Measurements from ENCODE around the gene TMEM225. TPM values are rescaled to one million over a fixed set of nuclear protein-coding genes. Genes with fewer than 3 reads are reported as not detected.

TMEM225 gene, protein sequence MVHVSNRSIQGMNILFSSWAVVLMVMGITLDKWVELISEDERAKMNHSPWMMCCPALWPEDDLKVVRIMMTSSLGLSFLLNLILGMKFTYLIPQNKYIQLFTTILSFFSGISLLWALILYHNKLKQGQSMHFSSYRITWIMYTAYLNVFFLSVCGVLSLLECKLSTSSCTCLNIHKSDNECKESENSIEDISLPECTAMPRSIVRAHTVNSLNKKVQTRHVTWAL
- not detected for total RNA-seq

- no peak within 1 kb of the TSS for H3K27ac ChIP-seq (replicated peaks in 1 of 4)
- H3K9me3 ChIP-seq = no peaks in the 10 kb centered on the region
- no peak for DNase-seq (ENCODE audit: extremely low spot score)
- TF ChIP-seq EP300 (IDR thresholded peaks at IDR 0.05) = no peak
- no peak for TF ChIP-seq POLR2A (IDR thresholded peaks at IDR 0.05; ENCODE audit: low read depth)
- TF ChIP-seq, protein P1, sequence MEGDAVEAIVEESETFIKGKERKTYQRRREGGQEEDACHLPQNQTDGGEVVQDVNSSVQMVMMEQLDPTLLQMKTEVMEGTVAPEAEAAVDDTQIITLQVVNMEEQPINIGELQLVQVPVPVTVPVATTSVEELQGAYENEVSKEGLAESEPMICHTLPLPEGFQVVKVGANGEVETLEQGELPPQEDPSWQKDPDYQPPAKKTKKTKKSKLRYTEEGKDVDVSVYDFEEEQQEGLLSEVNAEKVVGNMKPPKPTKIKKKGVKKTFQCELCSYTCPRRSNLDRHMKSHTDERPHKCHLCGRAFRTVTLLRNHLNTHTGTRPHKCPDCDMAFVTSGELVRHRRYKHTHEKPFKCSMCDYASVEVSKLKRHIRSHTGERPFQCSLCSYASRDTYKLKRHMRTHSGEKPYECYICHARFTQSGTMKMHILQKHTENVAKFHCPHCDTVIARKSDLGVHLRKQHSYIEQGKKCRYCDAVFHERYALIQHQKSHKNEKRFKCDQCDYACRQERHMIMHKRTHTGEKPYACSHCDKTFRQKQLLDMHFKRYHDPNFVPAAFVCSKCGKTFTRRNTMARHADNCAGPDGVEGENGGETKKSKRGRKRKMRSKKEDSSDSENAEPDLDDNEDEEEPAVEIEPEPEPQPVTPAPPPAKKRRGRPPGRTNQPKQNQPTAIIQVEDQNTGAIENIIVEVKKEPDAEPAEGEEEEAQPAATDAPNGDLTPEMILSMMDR (IDR thresholded peaks at IDR 0.05) = no peak
- no peak for TF ChIP-seq POLR2AphosphoS5 (IDR thresholded peaks at IDR 0.05)
- WGBS = 72% methylated on average over 3 of the region's 3 CpGs
- no peaks in the 10 kb centered on the region for H3K4me1 ChIP-seq
- no peaks in the 10 kb centered on the region for H3K27me3 ChIP-seq
- H3K4me3 ChIP-seq = no peak within 1 kb of the TSS
- intact Hi-C loops (cut with DNase I) = no loop called here
- no peaks in the 10 kb centered on the region for H3K36me3 ChIP-seq
These were observed at the start of gene TMEM225 for GRCh38 chr11:123885570-123885969. TMEM225 (minus strand) TSS chr11:123885670; CDS start chr11:123885425, 245 bp downstream.

DNA sequence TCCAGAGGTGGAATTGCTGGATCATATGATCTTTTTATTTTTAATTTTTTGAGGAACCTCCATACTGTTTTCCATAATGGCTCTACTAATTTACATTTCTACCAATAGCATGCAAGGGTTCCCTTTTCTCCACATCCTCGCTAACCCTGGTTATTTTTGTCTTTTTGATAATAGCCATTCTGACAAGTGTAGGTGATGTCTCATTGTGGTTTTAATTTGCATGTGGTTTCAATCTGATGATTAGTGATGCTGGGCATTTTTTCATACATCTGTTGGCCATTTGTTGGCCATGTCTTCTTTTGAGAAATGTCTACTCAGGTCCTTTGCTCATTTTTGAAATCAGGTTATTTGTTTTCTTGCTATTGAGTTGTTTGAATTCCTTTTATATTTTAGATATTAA, 38.6 kb upstream of the TMEM225 start:
- H3K4me1 ChIP-seq = no peaks in the 10 kb centered on the region
- no peaks in the 10 kb centered on the region for H3K9me3 ChIP-seq
- no peak for TF ChIP-seq EP300 (IDR thresholded peaks at IDR 0.05)
- TF ChIP-seq POLR2A (IDR thresholded peaks at IDR 0.05; ENCODE audit: low read depth) = no peak
- no peak for TF ChIP-seq POLR2AphosphoS5 (IDR thresholded peaks at IDR 0.05)
- TF ChIP-seq, protein P1 (IDR thresholded peaks at IDR 0.05) = no peak
- H3K4me3 ChIP-seq = no peak overlapping the region
- no peak for DNase-seq (ENCODE audit: extremely low spot score)
- no peak overlapping the region for H3K27ac ChIP-seq (replicated peaks in 1 of 4)
- no peaks in the 10 kb centered on the region for H3K27me3 ChIP-seq
- 70% methylated on average over 1 of the region's 1 CpG for WGBS
- H3K36me3 ChIP-seq = no peaks in the 10 kb centered on the region
- intact Hi-C loops (cut with DNase I) = no loop called here

GRCh38 chr11:123920943-123921342, 35.5 kb upstream of the TMEM225 start:
- Histone ChIP-seq H3K4me1 (no peaks in the 10 kb centered on the region), H3K36me3 (no peaks in the 10 kb centered on the region), H3K27me3 (no peaks in the 10 kb centered on the region), H3K9me3 (no peaks in the 10 kb centered on the region), H3K27ac (replicated peaks in 1 of 4) (no peak overlapping the region), H3K4me3 (no peak overlapping the region)
- 75% methylated on average over 3 of the region's 3 CpGs for WGBS
- no peak for DNase-seq (ENCODE audit: extremely low spot score)
- TF ChIP-seq POLR2AphosphoS5 (IDR thresholded peaks at IDR 0.05) (no peak), EP300 (IDR thresholded peaks at IDR 0.05) (no peak), POLR2A (IDR thresholded peaks at IDR 0.05; ENCODE audit: low read depth) (no peak)
- TF ChIP-seq, protein P1 (IDR thresholded peaks at IDR 0.05) = no peak
- intact Hi-C loops (cut with DNase I) = no loop called here

DNA sequence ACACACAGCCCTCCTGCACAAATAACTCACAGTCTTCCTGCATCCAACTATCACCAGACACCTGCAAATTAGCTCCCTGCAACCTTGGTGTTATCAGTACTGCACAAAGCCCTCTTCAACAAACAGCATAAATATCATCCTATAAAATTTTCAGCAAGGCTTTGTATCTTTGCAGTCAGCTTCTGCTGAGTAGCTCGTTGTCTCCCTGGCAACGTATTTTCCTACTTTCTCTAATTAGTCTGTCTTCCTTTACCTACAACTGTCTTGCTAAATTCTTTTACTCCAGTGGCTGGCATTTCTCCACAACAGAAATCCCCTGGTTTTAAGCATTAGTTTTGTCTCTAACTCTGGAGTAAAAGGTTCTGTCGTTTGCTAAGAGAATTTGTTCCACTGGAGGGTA, 20.4 kb upstream of the TMEM225 start:
- intact Hi-C loops (cut with DNase I) = no loop called here
- no peak for DNase-seq (ENCODE audit: extremely low spot score)
- H3K4me1 ChIP-seq = no peaks in the 10 kb centered on the region
- TF ChIP-seq, protein P1 (IDR thresholded peaks at IDR 0.05) = no peak
- TF ChIP-seq POLR2AphosphoS5 (IDR thresholded peaks at IDR 0.05) (no peak), EP300 (IDR thresholded peaks at IDR 0.05) (no peak), POLR2A (IDR thresholded peaks at IDR 0.05; ENCODE audit: low read depth) (no peak)
- no peak overlapping the region for H3K27ac ChIP-seq (replicated peaks in 1 of 4)
- 70% methylated on average over 3 of the region's 3 CpGs for WGBS
- no peaks in the 10 kb centered on the region for H3K27me3 ChIP-seq
- no peaks in the 10 kb centered on the region for H3K36me3 ChIP-seq
- no peak overlapping the region for H3K4me3 ChIP-seq
- no peaks in the 10 kb centered on the region for H3K9me3 ChIP-seq

DNA sequence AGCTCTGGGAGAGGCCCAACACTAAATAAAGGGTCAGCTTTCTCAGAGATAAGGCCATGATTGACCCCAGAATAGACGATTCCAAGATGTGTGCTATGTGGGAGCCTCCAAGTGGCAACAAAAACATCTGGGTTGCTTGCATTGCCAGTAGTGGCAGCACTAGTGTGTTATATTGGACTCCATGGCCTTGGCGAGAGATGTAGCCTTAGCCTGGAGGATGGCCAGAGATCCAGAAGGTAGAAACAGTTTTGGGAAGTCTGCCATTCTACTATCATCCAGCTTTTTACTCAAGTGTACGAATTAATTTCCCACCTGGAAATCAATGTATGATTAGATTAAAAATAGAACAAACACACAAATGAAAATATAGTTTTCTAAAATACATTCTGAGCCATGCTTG, 19.5 kb upstream of the TMEM225 start:
- WGBS = 72% methylated on average over 3 of the region's 3 CpGs

More for the DNA sequence above, 19.5 kb upstream of the TMEM225 start:
- Histone ChIP-seq H3K4me1 (no peaks in the 10 kb centered on the region), H3K4me3 (no peak overlapping the region), H3K36me3 (no peaks in the 10 kb centered on the region), H3K27ac (replicated peaks in 1 of 4) (no peak overlapping the region), H3K27me3 (no peaks in the 10 kb centered on the region), H3K9me3 (no peaks in the 10 kb centered on the region)
- no peak for TF ChIP-seq EP300 (IDR thresholded peaks at IDR 0.05)
- TF ChIP-seq, protein P1 (IDR thresholded peaks at IDR 0.05) = no peak
- TF ChIP-seq POLR2AphosphoS5 (IDR thresholded peaks at IDR 0.05) = no peak
- no peak for TF ChIP-seq POLR2A (IDR thresholded peaks at IDR 0.05; ENCODE audit: low read depth)
- intact Hi-C loops (cut with DNase I) = no loop called here
- DNase-seq (ENCODE audit: extremely low spot score) = no peak
